ENCODE results near the gene EHMT1.

EHMT1 gene

DNA sequence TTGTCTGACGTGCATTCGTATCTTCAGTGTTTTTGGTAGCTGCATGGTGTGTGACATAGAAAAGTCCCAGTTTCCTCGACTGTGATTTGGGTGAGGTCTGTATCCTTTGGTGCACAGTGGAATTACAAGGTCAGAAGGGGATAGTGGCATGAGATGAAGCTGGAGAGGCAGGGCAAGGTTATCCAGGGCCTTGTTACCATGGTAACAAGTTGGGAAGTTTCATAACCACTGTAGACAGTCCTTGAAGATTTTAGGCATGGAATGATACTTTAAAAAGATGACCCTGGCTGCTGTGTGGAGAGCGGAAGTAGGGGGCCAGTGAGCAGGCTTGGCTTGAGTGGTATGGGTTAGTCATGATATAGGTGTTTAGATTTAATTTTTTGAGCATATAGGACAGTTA lies 11.9 kb downstream of the EHMT1 start:
- no peak for TF ChIP-seq CTCF (IDR thresholded peaks at IDR 0.05; ENCODE audit: low read depth, low read length)
- DNase-seq (ENCODE audit: extremely low read depth, low read depth): no peak

DNA sequence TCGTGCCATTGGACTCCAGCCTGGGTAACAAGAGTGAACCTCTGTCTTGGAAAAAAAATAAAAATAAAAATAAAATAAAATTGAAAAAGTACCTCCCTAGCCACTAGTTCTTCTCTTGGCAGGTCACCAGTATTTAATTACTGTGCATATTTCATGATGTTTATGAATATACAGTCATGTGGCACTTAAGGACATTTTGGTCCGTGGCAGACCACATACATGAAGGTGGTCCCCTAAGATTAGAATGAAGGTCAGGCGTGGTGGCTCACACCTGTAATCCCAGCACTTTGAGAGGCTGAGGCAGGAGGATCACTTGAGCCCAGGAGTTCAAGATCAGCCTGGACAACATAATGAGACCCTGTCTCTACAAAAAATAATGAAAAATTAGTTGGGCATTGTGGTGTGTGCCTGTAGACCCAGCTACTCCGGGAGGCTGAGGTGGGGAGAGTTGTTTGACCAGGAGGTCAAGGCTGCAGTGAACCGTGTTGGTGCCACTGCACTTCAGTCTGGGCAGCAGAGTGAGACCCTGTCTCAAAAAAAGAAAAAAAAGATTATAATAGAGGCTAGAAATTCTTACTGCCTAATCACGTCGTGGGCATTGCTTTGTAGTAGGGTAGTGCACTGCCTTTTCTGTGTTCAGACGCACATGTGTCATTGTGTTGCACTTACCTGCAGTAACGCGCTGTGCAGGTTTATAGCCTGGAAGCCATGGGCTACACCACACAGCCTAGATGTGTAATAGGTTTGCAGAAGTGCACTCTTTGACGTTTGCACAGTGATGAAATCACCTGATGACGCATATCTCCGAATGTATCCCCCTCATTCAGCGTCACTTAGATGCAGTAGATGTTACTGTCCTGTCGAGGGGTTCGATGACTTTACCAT lies 12.8 kb downstream of the EHMT1 start:
- TF ChIP-seq CTCF (IDR thresholded peaks at IDR 0.05; ENCODE audit: low read depth, low read length): no peak
- no peak for DNase-seq (ENCODE audit: extremely low read depth, low read depth)

- DNase-seq (ENCODE audit: extremely low read depth, low read depth): no peak
- TF ChIP-seq CTCF (IDR thresholded peaks at IDR 0.05; ENCODE audit: low read depth, low read length): no peak
These were observed 13.7 kb downstream of the EHMT1 start for GRCh38 chr9:137632230-137633161.

- no peak for TF ChIP-seq CTCF (IDR thresholded peaks at IDR 0.05; ENCODE audit: low read depth, low read length)
These were observed 15.2 kb downstream of the EHMT1 start for GRCh38 chr9:137634016-137634415.

GRCh38 chr9:137638680-137639079 lies 19.9 kb downstream of the EHMT1 start:
- TF ChIP-seq CTCF (IDR thresholded peaks at IDR 0.05; ENCODE audit: low read depth, low read length): no peak
- no peak for DNase-seq (ENCODE audit: extremely low read depth, low read depth)

More at GRCh38 chr9:137634016-137634415, 15.2 kb downstream of the EHMT1 start:
- DNase-seq (ENCODE audit: extremely low read depth, low read depth): no peak

DNA sequence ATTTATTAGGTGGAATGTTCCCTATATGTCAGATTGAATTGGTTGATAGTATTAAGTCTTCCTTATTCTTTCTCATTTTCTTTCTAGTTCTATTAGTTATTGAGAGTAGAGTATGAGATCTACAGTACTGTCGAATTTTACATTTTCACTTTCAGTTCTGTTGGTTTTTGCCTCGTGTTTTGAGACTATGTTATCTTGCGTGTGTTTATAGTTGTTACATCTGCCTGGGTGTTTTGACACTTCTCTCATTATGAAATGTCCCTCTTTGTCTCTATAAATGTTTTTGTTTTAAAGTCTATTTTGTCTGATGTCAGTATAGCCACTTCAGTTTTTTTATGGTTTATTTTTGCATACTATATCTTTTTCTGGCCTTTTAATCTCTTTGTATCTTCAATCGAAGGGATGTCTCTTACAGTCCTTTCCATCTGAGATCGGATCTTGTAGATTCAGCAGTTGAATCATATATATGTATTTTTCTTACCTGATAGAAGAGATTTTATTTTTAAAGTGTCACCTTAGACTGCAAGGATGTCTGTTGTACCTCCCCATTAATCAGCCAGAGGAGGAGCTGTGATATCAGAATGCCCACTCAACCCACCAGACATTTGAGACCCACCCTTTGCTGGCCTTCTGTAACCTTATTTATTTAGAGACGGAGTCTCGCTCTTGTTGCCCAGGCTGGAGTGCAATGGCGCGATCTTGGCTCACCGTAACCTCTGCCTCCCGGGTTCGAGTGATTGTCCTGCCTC lies 20.7 kb downstream of the EHMT1 start:
- DNase-seq (ENCODE audit: extremely low read depth, low read depth): no peak
- no peak for TF ChIP-seq CTCF (IDR thresholded peaks at IDR 0.05; ENCODE audit: low read depth, low read length)
